ENCODE results near the gene CDK10.

CDK10 gene

GRCh38 chr16:89738072-89738377, 51.5 kb downstream of the CDK10 start:
- no peak for FAIRE-seq

GRCh38 chr16:89738538-89739317, 52.2 kb downstream of the CDK10 start:
- FAIRE-seq: no peak

GRCh38 chr16:89739383-89739782, 52.9 kb downstream of the CDK10 start:
- no peak for FAIRE-seq

GRCh38 chr16:89741342-89742014, 55.0 kb downstream of the CDK10 start:
- no peak for FAIRE-seq

GRCh38 chr16:89742948-89743347, 56.5 kb downstream of the CDK10 start:
- FAIRE-seq: no peak

GRCh38 chr16:89744813-89745212, 58.3 kb downstream of the CDK10 start:
- no peak for FAIRE-seq
